ENCODE measurements around the gene NR2C2AP.
A peak's percentile ranks its signal among the peaks of the same experiment; 100 is the strongest.
"Not testable (repeated sequence)": the region's sequence is repeated elsewhere in the genome, so short reads cannot be mapped to it uniquely, and the experiment has no call there.

The NR2C2AP gene

DNA sequence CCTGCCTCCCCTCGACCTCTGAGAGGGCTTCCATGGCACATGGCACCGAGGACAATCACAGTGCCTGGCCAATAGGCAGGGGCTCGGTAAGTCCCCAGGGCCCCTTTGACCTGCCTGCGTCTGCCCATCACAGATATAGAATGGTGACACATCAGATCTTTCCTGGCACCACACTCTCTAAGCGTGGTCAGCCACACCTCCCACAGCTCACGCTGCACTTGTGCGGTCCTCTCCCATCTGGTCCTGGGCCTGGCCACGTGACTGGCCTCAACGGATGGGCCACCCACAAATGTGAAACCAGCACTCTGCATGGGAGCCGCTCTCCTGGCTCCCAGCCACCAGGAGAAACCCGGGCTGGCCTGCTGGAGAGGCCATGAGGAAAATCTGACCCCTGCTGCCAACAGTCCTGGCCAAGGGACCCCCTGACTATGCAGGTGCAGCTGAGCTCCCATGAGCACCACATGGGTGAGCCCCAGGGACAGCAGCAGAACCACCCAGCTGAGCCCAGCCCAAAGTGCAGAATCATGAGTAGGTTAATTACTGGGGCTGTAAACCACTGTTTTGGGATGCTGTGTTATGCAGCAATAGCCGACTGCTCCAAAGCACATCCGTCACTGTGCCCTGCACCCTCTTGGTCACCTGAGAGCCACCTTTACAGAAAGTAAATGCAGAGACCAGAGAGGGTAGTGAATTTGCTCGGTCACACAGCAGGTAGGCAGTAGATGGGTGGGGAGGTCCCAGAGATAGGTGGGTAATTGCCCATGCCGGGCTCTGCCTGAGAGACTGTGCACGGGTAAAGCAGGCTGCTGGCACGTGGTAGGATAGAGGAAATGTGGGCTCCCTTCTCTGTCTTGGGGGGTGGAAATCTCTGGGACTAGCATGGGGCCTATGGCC is 23.4 kb downstream of the NR2C2AP start:
- no peak for DNase-seq

DNA sequence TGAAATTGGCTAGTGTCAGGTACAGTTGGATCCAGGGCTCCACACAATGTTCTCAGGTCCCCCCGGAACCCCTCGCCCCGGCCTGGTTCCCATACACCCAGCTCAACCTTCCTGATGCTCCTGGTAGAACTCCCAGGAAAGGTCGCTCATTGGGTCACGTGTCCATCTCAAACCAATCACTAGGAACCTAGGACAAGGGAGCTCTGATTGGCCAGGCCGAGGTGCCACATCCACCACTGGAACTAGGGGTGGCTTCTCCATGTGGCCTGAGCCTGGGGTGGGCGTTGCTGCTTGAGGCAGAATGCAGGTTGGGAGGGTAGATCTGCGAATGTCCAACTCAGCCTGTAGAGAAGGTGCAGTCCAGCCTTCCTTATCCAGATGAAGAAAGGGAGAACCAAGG is 26.3 kb downstream of the NR2C2AP start:
- DNase-seq, result no peak

DNA sequence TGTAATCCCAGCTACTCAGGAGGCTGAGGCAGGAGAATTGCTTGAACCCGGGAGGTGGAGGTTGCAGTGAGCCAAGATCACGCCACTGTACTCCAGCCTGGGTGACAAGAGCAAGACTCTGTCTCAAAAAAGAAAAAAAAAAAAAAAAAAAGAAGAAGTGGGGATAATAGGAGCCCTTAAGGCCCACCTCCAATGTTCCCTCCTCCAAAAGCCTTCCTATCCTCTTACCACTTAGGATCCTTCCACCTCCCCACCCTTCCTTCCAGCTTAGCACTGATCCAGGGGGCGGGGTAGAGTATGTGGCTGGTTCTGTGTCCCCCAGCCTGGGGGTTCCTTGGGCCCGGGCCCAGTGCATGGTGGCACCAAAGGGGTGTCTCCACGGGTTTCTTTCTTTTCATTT is 30.0 kb downstream of the NR2C2AP start:
- not testable (repeated sequence) for DNase-seq

GRCh38 chr19:19171821-19172532 is 31.2 kb downstream of the NR2C2AP start:
- no peak for DNase-seq

DNA sequence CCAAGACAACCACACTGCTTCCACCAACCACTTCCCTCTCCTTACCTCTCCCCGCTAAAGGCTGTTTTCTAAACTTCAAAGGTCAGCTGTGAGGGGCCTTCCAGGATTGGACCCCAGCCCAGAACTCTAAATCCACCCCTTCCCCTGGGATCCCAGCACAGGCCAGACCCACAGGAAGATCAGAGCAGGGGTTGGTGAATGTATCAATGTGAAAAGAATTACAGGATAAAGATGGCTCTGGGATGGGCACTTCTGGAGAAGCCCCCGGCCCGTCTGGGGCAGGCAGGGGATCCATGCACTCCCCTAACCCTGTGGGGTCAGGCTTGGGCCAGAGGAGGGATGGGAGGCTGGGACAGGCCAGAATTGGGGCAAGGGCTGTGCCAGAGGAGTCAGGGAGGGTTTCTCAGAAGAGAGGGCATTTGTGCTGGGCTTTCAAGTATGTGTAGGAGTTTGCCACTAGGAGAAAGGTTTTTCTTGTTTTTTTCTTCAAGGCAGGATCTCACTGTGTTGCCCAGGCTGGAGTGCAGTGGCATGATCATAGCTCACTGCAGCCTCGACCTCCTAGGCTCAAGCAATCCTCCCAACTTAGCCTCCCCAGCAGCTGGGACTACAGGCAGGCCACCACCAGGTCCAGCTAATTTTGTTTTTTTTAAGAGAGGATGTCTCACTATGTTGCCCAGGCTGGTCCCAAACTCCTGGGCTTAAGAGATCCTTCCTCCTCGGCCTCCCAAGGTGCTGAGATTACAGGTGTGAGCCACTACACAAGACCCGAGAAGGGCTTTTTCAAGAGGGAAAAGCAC is 32.1 kb downstream of the NR2C2AP start:
- no peak for DNase-seq

DNA sequence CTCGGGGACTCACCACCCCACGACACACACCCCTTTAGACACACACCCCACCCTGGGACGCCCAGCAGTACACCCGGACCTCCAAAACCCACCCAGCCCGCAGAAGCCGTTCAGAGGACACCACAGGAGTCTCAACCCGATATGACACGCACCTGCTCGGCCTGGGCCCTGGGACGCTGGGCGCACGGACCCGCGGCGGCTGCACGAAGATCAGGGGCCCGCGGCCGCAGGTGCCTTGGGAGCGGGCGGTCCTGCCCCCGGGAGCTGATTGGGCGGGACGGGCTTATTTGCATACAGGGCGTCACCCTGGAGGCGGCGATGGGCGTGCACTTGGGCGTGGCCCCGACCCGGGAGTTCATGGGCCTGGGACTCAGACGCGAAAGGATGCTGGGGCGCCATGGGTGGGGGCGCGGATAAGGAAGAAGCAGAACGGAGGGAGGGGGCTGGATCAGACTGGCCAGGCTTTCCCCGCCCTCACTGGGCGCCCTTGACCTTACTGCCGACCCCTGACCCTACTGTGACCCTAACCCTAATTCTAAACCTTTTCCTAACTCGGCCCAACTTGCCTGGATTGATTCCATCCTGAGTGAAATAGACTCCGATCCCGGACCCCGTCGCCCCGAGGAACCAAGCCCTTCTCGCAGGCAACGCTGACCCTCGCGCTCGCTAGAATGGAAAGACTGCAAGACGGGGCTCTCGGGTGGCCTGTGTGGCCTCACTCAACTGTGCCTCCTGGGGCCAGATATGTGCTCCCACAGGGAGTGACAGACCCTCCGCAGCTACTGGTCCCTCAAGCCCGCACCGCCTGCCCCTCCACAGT is 33.0 kb downstream of the NR2C2AP start, which contains the start of gene MEF2B:
Gene MEF2B, minus strand, starts transcription at position 211 of the 820 bp plus-strand sequence. CDS start 19,528 bp downstream, outside the sequence.
- DNase-seq, result peak; percentile 33

DNA sequence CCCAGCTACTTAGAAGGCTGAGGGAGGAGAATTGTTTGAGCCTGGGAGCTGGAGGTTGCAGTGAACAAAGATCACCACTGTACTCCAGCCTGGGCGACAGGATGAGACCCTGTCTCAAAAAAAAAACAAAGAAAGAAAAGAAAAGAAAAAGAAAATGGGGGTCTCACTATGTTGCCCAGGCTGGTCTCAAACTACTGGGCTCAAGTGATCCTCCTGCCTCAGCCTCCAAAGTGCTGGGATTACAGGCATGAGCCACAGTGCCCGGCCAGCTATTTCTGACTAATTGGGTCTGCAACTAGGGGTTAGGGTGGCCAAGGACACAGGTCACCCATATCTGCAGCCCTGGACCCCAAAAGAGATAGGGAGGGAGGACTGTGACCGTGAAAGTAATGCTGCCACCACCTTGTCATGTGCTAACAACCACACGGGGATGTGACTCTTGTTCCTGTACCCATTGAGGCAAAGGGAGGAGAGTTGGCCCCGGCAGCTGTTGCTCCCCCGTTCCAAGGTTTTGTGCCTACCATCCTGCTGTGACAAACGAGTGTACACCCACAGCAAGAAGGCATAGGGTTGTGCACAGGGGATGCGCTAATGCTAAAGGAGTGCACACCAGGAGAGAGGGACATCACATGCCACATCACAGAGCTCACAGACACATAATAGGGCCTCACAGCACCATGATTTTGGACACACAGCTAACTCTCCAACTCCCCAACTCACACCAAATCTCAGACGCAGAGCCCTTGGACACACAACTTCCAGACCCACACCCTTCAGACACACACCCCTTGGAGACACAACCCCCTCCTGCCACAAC is 33.8 kb downstream of the NR2C2AP start:
- DNase-seq, result no peak

DNA sequence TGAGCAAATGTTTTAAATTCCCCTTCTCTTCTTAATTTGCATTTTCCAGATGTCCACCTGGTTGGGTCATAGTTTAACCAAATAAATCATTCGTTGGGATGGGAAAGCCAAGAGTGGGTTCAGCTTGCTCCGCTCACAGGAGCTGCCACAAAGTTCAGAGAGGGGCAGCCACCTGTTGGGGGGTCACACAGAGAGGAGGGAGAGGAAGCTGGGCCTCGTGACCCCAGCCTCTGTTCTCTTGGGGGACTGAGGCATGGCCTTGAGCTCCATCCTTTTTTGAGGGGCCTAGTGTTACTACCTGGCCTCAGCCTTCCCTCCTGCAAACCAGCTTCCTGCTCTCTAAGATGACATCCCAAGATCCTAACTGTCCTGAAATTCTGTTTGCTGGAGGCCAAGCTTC is 35.6 kb downstream of the NR2C2AP start:
- DNase-seq, result no peak

DNA sequence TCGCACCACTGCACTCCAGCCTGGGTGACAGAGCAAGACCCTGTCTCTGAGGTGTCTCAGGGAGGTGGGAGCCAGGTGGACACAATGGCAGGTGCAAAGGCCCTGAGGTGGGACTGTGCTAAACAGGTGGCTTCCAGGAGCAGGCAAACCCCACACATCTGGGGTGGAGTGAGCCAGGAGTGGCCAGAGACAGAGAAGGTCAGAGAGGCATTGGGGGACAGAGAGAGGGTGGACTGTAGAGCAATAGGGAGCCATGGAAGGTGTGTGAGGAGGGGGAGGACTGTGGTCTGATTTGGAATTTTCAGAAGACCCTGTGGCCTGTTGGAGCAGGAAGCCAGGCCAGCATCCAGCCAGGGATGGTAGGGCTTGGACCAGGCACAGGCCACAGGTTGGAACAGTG is 37.8 kb downstream of the NR2C2AP start:
- DNase-seq, result no peak

DNA sequence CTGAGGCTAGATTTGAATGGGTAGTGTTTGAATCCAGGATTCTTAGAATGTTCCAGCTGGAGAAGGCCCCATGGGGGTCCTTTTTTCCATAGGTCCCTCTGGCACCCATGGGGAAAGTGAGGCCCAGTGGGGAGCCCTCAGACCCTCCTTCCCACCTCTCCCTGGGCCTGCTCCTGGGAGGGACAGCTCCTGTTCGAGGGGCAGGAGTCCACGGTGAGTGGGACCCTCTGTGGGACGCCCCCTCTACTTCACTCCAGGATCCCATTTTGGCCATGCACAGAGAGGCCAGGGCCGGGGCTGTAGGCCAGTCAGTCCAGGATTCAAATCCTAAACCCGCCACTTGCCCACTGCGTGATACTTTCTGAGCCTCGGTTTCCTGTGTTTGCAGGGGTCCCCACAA is 40.7 kb downstream of the NR2C2AP start:
- no peak for DNase-seq

- DNase-seq, result no peak
Measured at GRCh38 chr19:19160461-19161035, 42.7 kb downstream of the NR2C2AP start.

- no peak for DNase-seq
Measured at GRCh38 chr19:19159534-19159933, 43.7 kb downstream of the NR2C2AP start.

GRCh38 chr19:19157808-19158207 is 45.4 kb downstream of the NR2C2AP start:
- DNase-seq, result no peak

- DNase-seq, result no peak
Measured at GRCh38 chr19:19155495-19156219, 47.6 kb downstream of the NR2C2AP start.

GRCh38 chr19:19154768-19155494 is 48.3 kb downstream of the NR2C2AP start:
- no peak for DNase-seq

- no peak for DNase-seq
Measured at GRCh38 chr19:19152668-19153384, 50.4 kb downstream of the NR2C2AP start.

- no peak for DNase-seq
Measured at GRCh38 chr19:19151418-19151817, 51.8 kb downstream of the NR2C2AP start.
